ENCODE measurements around the gene PREB. TPM values are rescaled to one million over a fixed set of nuclear protein-coding genes. Genes with fewer than 3 reads are reported as not detected.

The PREB gene
- total and polyA plus RNA-seq, 2 of the 13 experiments (the other 11 are each of a cell fraction or from before 2014, with no cell fraction given), result 112 to 192 TPM

DNA sequence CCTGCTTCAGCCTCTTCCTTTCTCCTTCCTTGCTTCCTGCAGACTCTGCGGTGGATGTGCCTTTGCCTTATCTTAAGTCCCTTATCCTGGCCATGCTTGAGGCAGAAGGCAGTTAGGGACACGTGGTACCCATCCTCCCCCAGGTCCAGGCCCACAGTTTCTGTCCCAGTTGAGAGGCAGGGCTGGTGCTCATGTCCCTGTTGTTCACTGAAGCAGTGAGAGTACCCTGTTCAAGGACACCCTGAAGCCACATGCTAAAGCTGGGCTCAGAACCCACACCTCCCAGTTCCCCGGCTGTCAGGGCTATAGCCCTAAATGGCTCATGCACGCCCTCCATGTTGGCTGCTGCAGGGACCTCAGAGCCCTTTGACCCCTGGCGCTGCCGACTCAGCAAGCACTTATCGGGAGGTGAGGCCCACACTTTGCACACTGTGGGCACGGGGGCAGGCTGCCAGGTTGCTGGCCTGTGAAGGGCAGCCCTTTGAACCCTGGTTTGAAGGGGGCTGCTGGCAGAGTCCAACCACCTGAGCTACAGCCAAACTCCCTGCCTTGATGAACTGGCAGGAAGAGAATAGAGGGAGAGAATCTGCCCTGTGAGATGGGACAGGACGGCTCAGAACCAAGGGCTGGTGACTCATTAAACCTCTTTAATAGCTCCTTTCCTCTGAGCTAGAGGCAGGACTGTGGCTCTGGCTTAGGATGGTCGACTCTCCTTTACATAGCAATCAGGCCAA lies 41.6 kb downstream of the PREB start (continued):
- peak; percentile 32; the same call in 1 of the 2 replicates for TF ChIP-seq SOX13 (IDR thresholded peaks at IDR 0.05)
- peak in 1 of 2 experiments; percentile 83; a peak in 2 of 4 replicates for TF ChIP-seq SOX13 (CRISPR knock-in tag; conservative IDR thresholded peaks at IDR 0.05 in 1 of 2, IDR thresholded peaks at IDR 0.05 in 1 of 2)
- peak; percentile 87; the same call in 1 of the 2 replicates for TF ChIP-seq ZNF788 (CRISPR knock-in tag; IDR thresholded peaks at IDR 0.05; ENCODE audit: borderline replicate concordance)
- TF ChIP-seq ZNF383 (CRISPR knock-in tag; IDR thresholded peaks at IDR 0.05; ENCODE audit: borderline replicate concordance), result 0 out of 2 replicates have a peak, but pooled peaks have one; percentile 11
- no peak for TF ChIP-seq ZNF468 (CRISPR knock-in tag; IDR thresholded peaks at IDR 0.05)
- peak; percentile 79 for TF ChIP-seq ZFX (CRISPR knock-in tag; IDR thresholded peaks at IDR 0.05; ENCODE audit: low read depth)
- 0 out of 2 replicates have a peak, but pooled peaks have one; percentile 5 for TF ChIP-seq SETDB1 (CRISPR knock-in tag; IDR thresholded peaks at IDR 0.05; ENCODE audit: borderline replicate concordance)
- TF ChIP-seq MTA3 (CRISPR knock-in tag; IDR thresholded peaks at IDR 0.05), result no peak
- TF ChIP-seq ZNF780A (CRISPR knock-in tag; IDR thresholded peaks at IDR 0.05), result no peak
- TF ChIP-seq NFYC (CRISPR knock-in tag; IDR thresholded peaks at IDR 0.05), result peak; percentile 31; the same call in 1 of the 2 replicates
- TF ChIP-seq ZBTB38 (CRISPR knock-in tag; IDR thresholded peaks at IDR 0.05), result peak; percentile 66
- TF ChIP-seq, protein P1, sequence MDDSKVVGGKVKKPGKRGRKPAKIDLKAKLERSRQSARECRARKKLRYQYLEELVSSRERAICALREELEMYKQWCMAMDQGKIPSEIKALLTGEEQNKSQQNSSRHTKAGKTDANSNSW (CRISPR knock-in tag; IDR thresholded peaks at IDR 0.05; ENCODE audit: borderline replicate concordance), result 0 out of 2 replicates have a peak, but pooled peaks have one; percentile 0
- no peak; the same call in 1 of the 2 replicates for TF ChIP-seq JUND (CRISPR knock-in tag; IDR thresholded peaks at IDR 0.05)
- TF ChIP-seq NCOA2 (CRISPR knock-in tag; IDR thresholded peaks at IDR 0.05), result peak; percentile 80
- peak; percentile 25; the same call in 1 of the 2 replicates for TF ChIP-seq HMG20A (CRISPR knock-in tag; IDR thresholded peaks at IDR 0.05; ENCODE audit: borderline replicate concordance)
- TF ChIP-seq HNF4G (IDR thresholded peaks at IDR 0.05; ENCODE audit: borderline replicate concordance, low read depth, low read length), result peak; percentile 98
- peak; percentile 98 for TF ChIP-seq HNF4G (CRISPR knock-in tag; IDR thresholded peaks at IDR 0.05; ENCODE audit: borderline replicate concordance, low read depth)
- TF ChIP-seq, protein P2, sequence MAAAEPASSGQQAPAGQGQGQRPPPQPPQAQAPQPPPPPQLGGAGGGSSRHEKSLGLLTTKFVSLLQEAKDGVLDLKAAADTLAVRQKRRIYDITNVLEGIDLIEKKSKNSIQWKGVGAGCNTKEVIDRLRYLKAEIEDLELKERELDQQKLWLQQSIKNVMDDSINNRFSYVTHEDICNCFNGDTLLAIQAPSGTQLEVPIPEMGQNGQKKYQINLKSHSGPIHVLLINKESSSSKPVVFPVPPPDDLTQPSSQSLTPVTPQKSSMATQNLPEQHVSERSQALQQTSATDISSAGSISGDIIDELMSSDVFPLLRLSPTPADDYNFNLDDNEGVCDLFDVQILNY (CRISPR knock-in tag; conservative IDR thresholded peaks at IDR 0.05), result no peak
- peak; percentile 86 for TF ChIP-seq MAFF (IDR thresholded peaks at IDR 0.05; ENCODE audit: low read depth, low read length)
- TF ChIP-seq ZNF329 (CRISPR knock-in tag; IDR thresholded peaks at IDR 0.05; ENCODE audit: low read depth), result no peak
- TF ChIP-seq ARNT2 (CRISPR knock-in tag; IDR thresholded peaks at IDR 0.05; ENCODE audit: low read depth), result 0 out of 2 replicates have a peak, but pooled peaks have one; percentile 16
- peak; percentile 65 for TF ChIP-seq MED8 (CRISPR knock-in tag; IDR thresholded peaks at IDR 0.05; ENCODE audit: insufficient replicate concordance)
- TF ChIP-seq HDAC1 (CRISPR knock-in tag; IDR thresholded peaks at IDR 0.05), result peak; percentile 92
- TF ChIP-seq, protein P3, sequence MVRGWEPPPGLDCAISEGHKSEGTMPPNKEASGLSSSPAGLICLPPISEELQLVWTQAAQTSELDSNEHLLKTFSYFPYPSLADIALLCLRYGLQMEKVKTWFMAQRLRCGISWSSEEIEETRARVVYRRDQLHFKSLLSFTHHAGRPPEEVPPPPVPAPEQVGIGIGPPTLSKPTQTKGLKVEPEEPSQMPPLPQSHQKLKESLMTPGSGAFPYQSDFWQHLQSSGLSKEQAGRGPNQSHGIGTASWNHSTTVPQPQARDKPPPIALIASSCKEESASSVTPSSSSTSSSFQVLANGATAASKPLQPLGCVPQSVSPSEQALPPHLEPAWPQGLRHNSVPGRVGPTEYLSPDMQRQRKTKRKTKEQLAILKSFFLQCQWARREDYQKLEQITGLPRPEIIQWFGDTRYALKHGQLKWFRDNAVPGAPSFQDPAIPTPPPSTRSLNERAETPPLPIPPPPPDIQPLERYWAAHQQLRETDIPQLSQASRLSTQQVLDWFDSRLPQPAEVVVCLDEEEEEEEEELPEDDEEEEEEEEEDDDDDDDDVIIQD (CRISPR knock-in tag; IDR thresholded peaks at IDR 0.05; ENCODE audit: low read depth), result peak; percentile 69; the same call in 1 of the 2 replicates
- TF ChIP-seq, protein P4, sequence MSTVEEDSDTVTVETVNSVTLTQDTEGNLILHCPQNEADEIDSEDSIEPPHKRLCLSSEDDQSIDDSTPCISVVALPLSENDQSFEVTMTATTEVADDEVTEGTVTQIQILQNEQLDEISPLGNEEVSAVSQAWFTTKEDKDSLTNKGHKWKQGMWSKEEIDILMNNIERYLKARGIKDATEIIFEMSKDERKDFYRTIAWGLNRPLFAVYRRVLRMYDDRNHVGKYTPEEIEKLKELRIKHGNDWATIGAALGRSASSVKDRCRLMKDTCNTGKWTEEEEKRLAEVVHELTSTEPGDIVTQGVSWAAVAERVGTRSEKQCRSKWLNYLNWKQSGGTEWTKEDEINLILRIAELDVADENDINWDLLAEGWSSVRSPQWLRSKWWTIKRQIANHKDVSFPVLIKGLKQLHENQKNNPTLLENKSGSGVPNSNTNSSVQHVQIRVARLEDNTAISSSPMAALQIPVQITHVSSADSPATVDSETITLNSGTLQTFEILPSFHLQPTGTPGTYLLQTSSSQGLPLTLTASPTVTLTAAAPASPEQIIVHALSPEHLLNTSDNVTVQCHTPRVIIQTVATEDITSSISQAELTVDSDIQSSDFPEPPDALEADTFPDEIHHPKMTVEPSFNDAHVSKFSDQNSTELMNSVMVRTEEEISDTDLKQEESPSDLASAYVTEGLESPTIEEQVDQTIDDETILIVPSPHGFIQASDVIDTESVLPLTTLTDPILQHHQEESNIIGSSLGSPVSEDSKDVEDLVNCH (CRISPR knock-in tag; IDR thresholded peaks at IDR 0.05), result 0 out of 2 replicates have a peak, but pooled peaks have one; percentile 35
- no peak for TF ChIP-seq HCFC1 (IDR thresholded peaks at IDR 0.05; ENCODE audit: low read depth, low read length)

Data from HepG2 (cell line).